SU-DHL-6 (cell line): ENCODE results near the gene NTN4.

Experiments
- CTCF ChIP-seq: fragments of 200-600 bp; sonication (generic); IDR thresholded peaks from one replicate; pipeline ENCODE4 v1.5.1; 2017; ENCODE audit warnings: antibody characterized with exemption, mild to moderate bottlenecking, low read length, moderate library complexity; ENCODE audit not compliant: insufficient read depth, poor library complexity, severe bottlenecking
- EZH2phosphoT487 ChIP-seq: fragments of 200-600 bp; sonication (generic), shearing (Covaris generic); conservative IDR thresholded peaks from 2 replicates; pipeline ENCODE4 v1.6.1; 2018; ENCODE audit warnings: mild to moderate bottlenecking, antibody characterized with exemption, low read length, moderate library complexity, mixed read lengths

DNA sequence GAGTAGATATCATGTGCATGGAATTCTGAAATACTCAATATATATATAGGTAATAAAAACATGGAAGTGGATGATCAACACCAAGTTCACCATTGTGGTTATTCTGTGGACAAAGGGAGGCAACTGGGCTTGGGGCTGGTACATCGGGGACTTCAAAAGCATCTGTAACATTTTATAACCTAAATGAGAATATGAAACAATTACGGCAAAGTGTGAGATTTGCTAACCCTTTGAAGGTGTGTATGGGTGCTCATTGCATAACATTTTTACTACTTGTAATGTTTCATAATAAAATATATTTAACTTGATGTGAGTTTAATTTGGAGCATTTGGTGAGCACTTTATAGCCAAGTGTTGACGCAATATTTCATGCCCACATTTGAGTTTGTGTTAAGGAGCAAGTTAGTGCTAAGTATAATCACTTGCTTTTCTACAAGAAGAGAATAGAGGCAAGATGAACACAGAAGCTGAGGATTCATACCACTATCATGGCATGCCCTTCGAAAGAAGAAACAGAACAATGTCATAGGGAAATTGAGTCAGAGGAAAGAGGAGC, 109.3 kb downstream of the NTN4 start:
- TF ChIP-seq CTCF: no peak
- TF ChIP-seq EZH2phosphoT487: no peak
